ENCODE data around the gene SLC25A5. TPM values are rescaled to one million over a fixed set of nuclear protein-coding genes. Genes with fewer than 3 reads are reported as not detected.
A peak's percentile ranks its signal among the peaks of the same experiment; 100 is the strongest.

Gene SLC25A5
- total RNA-seq, 1 experiment from 2014 or later: 454 TPM

DNA sequence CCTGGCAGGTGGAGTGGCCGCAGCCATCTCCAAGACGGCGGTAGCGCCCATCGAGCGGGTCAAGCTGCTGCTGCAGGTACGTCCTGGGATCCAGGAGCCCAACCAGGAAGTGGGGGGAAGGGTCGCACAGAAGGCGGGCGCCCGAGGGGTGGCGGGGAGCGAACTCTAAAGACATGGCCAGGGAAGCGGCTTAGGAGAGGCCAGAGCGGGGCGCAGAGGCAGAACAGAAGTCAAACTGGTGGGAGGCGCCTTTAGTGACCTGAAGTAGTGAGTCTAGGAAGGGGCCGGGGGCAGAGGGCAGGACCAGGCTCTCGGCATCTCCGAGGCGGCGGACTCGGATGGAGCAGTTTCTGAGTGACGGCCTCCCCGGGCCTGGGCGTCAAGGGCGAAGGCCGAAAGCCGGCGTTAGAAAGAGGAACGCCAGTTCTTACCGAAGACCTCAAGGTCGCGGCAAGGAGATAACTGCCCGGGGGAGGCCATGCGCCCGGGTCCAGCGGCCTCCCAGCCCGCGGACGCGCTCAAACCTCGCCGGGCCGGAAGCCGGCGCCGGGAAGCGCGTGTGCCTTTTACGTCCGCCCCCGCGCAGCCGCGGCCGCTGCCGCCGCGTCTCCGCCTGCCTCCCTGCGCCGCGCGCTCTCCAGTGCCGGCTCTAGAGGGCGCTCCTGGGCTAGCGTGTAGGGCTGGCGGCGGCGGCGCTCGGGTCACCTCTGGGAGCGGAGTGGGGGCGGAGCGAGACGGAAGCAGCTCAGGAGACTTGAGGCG lies 488 bp downstream of the SLC25A5 start:
- Histone ChIP-seq H4K8ac (replicated peaks; ENCODE audit: insufficient read length, low read depth, low read length) (no peak overlapping the region), H2BK15ac (ENCODE audit: low read depth, low read length) (no peak overlapping the region), H3K79me2 (ENCODE audit: insufficient read depth, low read length) (peaks cover 2% of the 10 kb centered on the region; the same call in 1 of the 2 replicates), H3K14ac (ENCODE audit: insufficient read depth, low read length) (peak overlapping the region; percentile 62; the same call in 1 of the 2 replicates), H2BK12ac (ENCODE audit: insufficient read length, low read depth, low read length) (no peak overlapping the region), H2AFZ (ENCODE audit: low read length) (no peak overlapping the region), H2AK5ac (ENCODE audit: insufficient read length, low read length) (no peak overlapping the region), H3K56ac (ENCODE audit: insufficient read length, low read depth, low read length) (no peak overlapping the region), H3K4ac (ENCODE audit: low read depth, low read length) (no peak overlapping the region), H4K20me1 (ENCODE audit: control insufficient read depth, insufficient read depth, insufficient read length) (no peaks in the 10 kb centered on the region), H3K27me3 (ENCODE audit: insufficient read depth, low read length) (no peaks in the 10 kb centered on the region), H3T11ph (ENCODE audit: low read length) (no peak overlapping the region), H4K91ac (ENCODE audit: insufficient read length, low read depth, low read length) (no peak overlapping the region), H3K23ac (ENCODE audit: insufficient read length, low read depth, low read length) (no peak overlapping the region), H3K23me2 (ENCODE audit: insufficient read length, low read depth, low read length, poor library complexity, severe bottlenecking) (no peaks in the 10 kb centered on the region), H2BK20ac (ENCODE audit: low read depth, low read length, poor library complexity, severe bottlenecking) (no peak overlapping the region), H2BK120ac (ENCODE audit: low read depth, low read length, poor library complexity, severe bottlenecking) (no peak overlapping the region), H2BK5ac (ENCODE audit: insufficient read length, low read length) (no peak overlapping the region), H3K18ac (ENCODE audit: insufficient read length, low read depth, low read length) (peak overlapping the region; percentile 74), H3K9ac (ENCODE audit: extremely low read depth, insufficient read length, low read length) (peak overlapping the region; percentile 71), H3K9me3 (ENCODE audit: control insufficient read depth, low read depth, low read length) (peaks cover 17% of the 10 kb centered on the region), H3K27ac (ENCODE audit: insufficient read length, low read depth, low read length) (no peak overlapping the region), H4K5ac (ENCODE audit: insufficient read length, low read depth, low read length) (no peak overlapping the region), H3K4me1 (ENCODE audit: insufficient read depth, low read length) (no peaks in the 10 kb centered on the region), H3K79me1 (ENCODE audit: insufficient read depth, low read depth, low read length, poor library complexity, severe bottlenecking) (no peaks in the 10 kb centered on the region), H3K4me2 (ENCODE audit: insufficient read depth, insufficient read length, low read length) (peak overlapping the region; percentile 56)
- H3K4me1 Mint-ChIP-seq: no peaks in the 10 kb centered on the region; a peak in 1 of 4 replicates
- peak overlapping the region; percentile 89 for H3K4me3 Mint-ChIP-seq
- WGBS (ENCODE audit: extremely low coverage, insufficient read length, low lambda C conversion rate): no CpG with 5 or more reads among the region's 78 CpGs
- H3K27me3 Mint-ChIP-seq (ENCODE audit: low read depth): no peaks in the 10 kb centered on the region
- DNase-seq: peak; percentile 74
- TF ChIP-seq, protein P1, sequence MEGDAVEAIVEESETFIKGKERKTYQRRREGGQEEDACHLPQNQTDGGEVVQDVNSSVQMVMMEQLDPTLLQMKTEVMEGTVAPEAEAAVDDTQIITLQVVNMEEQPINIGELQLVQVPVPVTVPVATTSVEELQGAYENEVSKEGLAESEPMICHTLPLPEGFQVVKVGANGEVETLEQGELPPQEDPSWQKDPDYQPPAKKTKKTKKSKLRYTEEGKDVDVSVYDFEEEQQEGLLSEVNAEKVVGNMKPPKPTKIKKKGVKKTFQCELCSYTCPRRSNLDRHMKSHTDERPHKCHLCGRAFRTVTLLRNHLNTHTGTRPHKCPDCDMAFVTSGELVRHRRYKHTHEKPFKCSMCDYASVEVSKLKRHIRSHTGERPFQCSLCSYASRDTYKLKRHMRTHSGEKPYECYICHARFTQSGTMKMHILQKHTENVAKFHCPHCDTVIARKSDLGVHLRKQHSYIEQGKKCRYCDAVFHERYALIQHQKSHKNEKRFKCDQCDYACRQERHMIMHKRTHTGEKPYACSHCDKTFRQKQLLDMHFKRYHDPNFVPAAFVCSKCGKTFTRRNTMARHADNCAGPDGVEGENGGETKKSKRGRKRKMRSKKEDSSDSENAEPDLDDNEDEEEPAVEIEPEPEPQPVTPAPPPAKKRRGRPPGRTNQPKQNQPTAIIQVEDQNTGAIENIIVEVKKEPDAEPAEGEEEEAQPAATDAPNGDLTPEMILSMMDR (conservative IDR thresholded peaks at IDR 0.05): peak; percentile 68
- H3K36me3 Mint-ChIP-seq (ENCODE audit: insufficient read depth in 1 of 3, low read depth in 3 of 3): peaks cover 23 to 29% (median 24%) of the 10 kb centered on the region in 3 experiments
- H3K27ac Mint-ChIP-seq: peak overlapping the region; percentile 81 to 96 (median 96)
- H3K9me3 Mint-ChIP-seq: peaks cover 54 to 67% of the 10 kb centered on the region in 2 experiments
